Activated naive CD8-positive, alpha-beta T cell treated with anti-CD3 and anti-CD28 coated beads, Interleukin-2, amount 50 U/mL, for 16 hours (primary cell): ENCODE measurements around the gene ANAPC2.

Experiments used
- DNase-seq: peaks from one replicate; pipeline ENCODE4 v3.0.0-alpha.2; 2020; ENCODE audit warnings: low read depth, low spot score

The ANAPC2 gene

GRCh38 chr9:137227054-137227852 is 38.9 kb upstream of the ANAPC2 start, which contains the start of gene RNF224:
TSS of gene RNF224 (plus strand) at chr9:137227502. CDS start at chr9:137228336, 834 bp downstream.
- peak; percentile 70 for DNase-seq

- no peak for DNase-seq
Measured at GRCh38 chr9:137226338-137227053, 38.1 kb upstream of the ANAPC2 start.

- no peak for DNase-seq
Measured at GRCh38 chr9:137225699-137226331, 37.5 kb upstream of the ANAPC2 start.

GRCh38 chr9:137224830-137225694 is 36.7 kb upstream of the ANAPC2 start, which contains the start of gene CYSRT1:
TSS of gene CYSRT1 (plus strand) at chr9:137225174. CDS start at chr9:137225622, 448 bp downstream.
- DNase-seq: no peak

GRCh38 chr9:137223078-137223970 is 35.0 kb upstream of the ANAPC2 start:
- peak; percentile 96 for DNase-seq

GRCh38 chr9:137222190-137223077 is 34.1 kb upstream of the ANAPC2 start, which contains the start of gene RNF208:
TSS of gene RNF208 (minus strand) at chr9:137222240. CDS start at chr9:137221212, 1,028 bp downstream.
- DNase-seq: no peak

- no peak for DNase-seq
Measured at GRCh38 chr9:137221506-137222111, 33.2 kb upstream of the ANAPC2 start.

- no peak for DNase-seq
Measured at GRCh38 chr9:137221095-137221505, 32.7 kb upstream of the ANAPC2 start.

- DNase-seq: no peak
Measured at GRCh38 chr9:137220317-137221094, 32.1 kb upstream of the ANAPC2 start.

- no peak for DNase-seq
Measured at GRCh38 chr9:137219757-137220316, 31.5 kb upstream of the ANAPC2 start.

- no peak for DNase-seq
Measured at GRCh38 chr9:137218754-137219271, 30.5 kb upstream of the ANAPC2 start.

GRCh38 chr9:137218212-137218753 is 29.9 kb upstream of the ANAPC2 start:
- no peak for DNase-seq

- no peak for DNase-seq
Measured at GRCh38 chr9:137217276-137218211, 29.2 kb upstream of the ANAPC2 start.

- DNase-seq: no peak
Measured at GRCh38 chr9:137216188-137216965, 28.0 kb upstream of the ANAPC2 start.
